BLaER1 treated with 17β-estradiol and CSF1 and Interleukin-3, amounts not matched to agents 10 nM and 100 nM (cell line): ENCODE measurements around the gene ACOT11.

Experiments
- H3K27ac ChIP-seq, 11 experiments: shearing (Covaris generic); formaldehyde crosslinking; 2 replicates each; pipeline ENCODE4 v1.8.1; 2022
- H3K27me3 ChIP-seq, 11 experiments: shearing (Covaris generic); formaldehyde crosslinking; 2 replicates each; pipeline ENCODE4 v1.8.1; 2022
- H3K36me3 ChIP-seq, 11 experiments: shearing (Covaris generic); formaldehyde crosslinking; 2 replicates each; pipeline ENCODE4 v1.8.1; 2022
- H3K4me1 ChIP-seq, 10 experiments: shearing (Covaris generic); formaldehyde crosslinking; 2 replicates each; pipeline ENCODE4 v1.8.1; 2022
- H3K4me2 ChIP-seq, 11 experiments: shearing (Covaris generic); formaldehyde crosslinking; 2 replicates each; pipeline ENCODE4 v1.8.1; 2022
- H3K4me3 ChIP-seq, 10 experiments: shearing (Covaris generic); formaldehyde crosslinking; 2 replicates each; pipeline ENCODE4 v1.8.1; 2022
- H3K9ac ChIP-seq, 11 experiments: shearing (Covaris generic); formaldehyde crosslinking; 2 replicates each; pipeline ENCODE4 v1.8.1; 2022
- H3K9me3 ChIP-seq, 11 experiments: shearing (Covaris generic); formaldehyde crosslinking; replicated peaks in 1 of 11; 2 replicates each; pipeline ENCODE4 v1.8.1; 2022
- H4K20me1 ChIP-seq, 11 experiments: shearing (Covaris generic); formaldehyde crosslinking; 2 replicates each; pipeline ENCODE4 v1.8.1; 2022
- Cebpa-rat ChIP-seq, 11 experiments: shearing (Covaris generic); IDR thresholded peaks; 2 replicates each; pipeline ENCODE4 v1.8.1; 2022

Gene ACOT11

GRCh38 chr1:54566438-54567141, 18.6 kb downstream of the ACOT11 start:
- Histone ChIP-seq H3K9ac (no peak overlapping the region), H4K20me1 (peaks cover 0 to 5% (median 0%) of the 10 kb centered on the region in 11 experiments; a peak in 1 of 22 replicates), H3K4me3 (no peak overlapping the region), H3K4me2 (peak overlapping the region in 1 of 11 experiments; percentile 69; a peak in 3 of 22 replicates), H3K27me3 (no peaks in the 10 kb centered on the region), H3K36me3 (no peaks in the 10 kb centered on the region; a peak in 1 of 22 replicates), H3K9me3 (peaks cover 0 to 4% (median 0%) of the 10 kb centered on the region in 11 experiments; a peak in 4 of 22 replicates), H3K27ac (no peak overlapping the region), H3K4me1 (peaks cover 3 to 53% (median 19%) of the 10 kb centered on the region in 10 experiments; a peak in 19 of 20 replicates)
- TF ChIP-seq Cebpa-rat (IDR thresholded peaks at IDR 0.05) = no peak

- Histone ChIP-seq H3K36me3 (no peaks in the 10 kb centered on the region; a peak in 1 of 22 replicates), H3K27me3 (no peaks in the 10 kb centered on the region), H3K4me2 (peak overlapping the region in 5 of 11 experiments; percentile 49 to 82 (median 69); a peak in 10 of 22 replicates), H3K9me3 (peaks cover 0 to 3% (median 0%) of the 10 kb centered on the region in 11 experiments; a peak in 4 of 22 replicates), H3K4me3 (peak overlapping the region in 1 of 10 experiments; percentile 26; a peak in 2 of 20 replicates), H4K20me1 (peaks cover 0 to 5% (median 0%) of the 10 kb centered on the region in 11 experiments; a peak in 1 of 22 replicates), H3K27ac (peak overlapping the region in 2 of 11 experiments; percentile 9 to 38; a peak in 2 of 22 replicates), H3K9ac (peak overlapping the region in 2 of 11 experiments; percentile 33 to 44; a peak in 5 of 22 replicates), H3K4me1 (peaks cover 15 to 67% (median 33%) of the 10 kb centered on the region in 10 experiments)
- 0 out of 22 replicates have a peak, but pooled peaks of 1 of the 11 experiments have one; percentile 17 for TF ChIP-seq Cebpa-rat (IDR thresholded peaks at IDR 0.05)
Measured at GRCh38 chr1:54567961-54568360, 19.9 kb downstream of the ACOT11 start.

GRCh38 chr1:54569339-54569738, 21.3 kb downstream of the ACOT11 start:
- Histone ChIP-seq H3K27me3 (no peaks in the 10 kb centered on the region), H3K9me3 (no peaks in the 10 kb centered on the region), H3K27ac (no peak overlapping the region), H3K4me2 (peak overlapping the region in 3 of 11 experiments; percentile 5 to 75 (median 13); a peak in 1 of 22 replicates), H3K4me3 (no peak overlapping the region), H3K9ac (no peak overlapping the region), H3K36me3 (no peaks in the 10 kb centered on the region; a peak in 1 of 22 replicates), H3K4me1 (peaks cover 15 to 69% (median 33%) of the 10 kb centered on the region in 10 experiments), H4K20me1 (peaks cover 0 to 5% (median 0%) of the 10 kb centered on the region in 11 experiments; a peak in 1 of 22 replicates)
- TF ChIP-seq Cebpa-rat (IDR thresholded peaks at IDR 0.05) = no peak

- peak overlapping the region in 2 of 11 experiments; percentile 10 to 25; a peak in 1 of 22 replicates for H3K27ac ChIP-seq
- no peaks in the 10 kb centered on the region; a peak in 1 of 22 replicates for H3K36me3 ChIP-seq
- H3K27me3 ChIP-seq = no peaks in the 10 kb centered on the region
- H3K9ac ChIP-seq = no peak overlapping the region
- peaks cover 17 to 69% (median 33%) of the 10 kb centered on the region in 10 experiments for H3K4me1 ChIP-seq
- TF ChIP-seq Cebpa-rat (IDR thresholded peaks at IDR 0.05) = no peak
- H3K4me2 ChIP-seq = peak overlapping the region in 5 of 11 experiments; percentile 58 to 88 (median 68); a peak in 8 of 22 replicates
- H3K9me3 ChIP-seq = no peaks in the 10 kb centered on the region
- peaks cover 0 to 4% (median 0%) of the 10 kb centered on the region in 11 experiments; a peak in 1 of 22 replicates for H4K20me1 ChIP-seq
- H3K4me3 ChIP-seq = no peak overlapping the region
Measured at GRCh38 chr1:54570161-54570560, 22.1 kb downstream of the ACOT11 start.

GRCh38 chr1:54571326-54571725, 23.3 kb downstream of the ACOT11 start:
- Histone ChIP-seq H4K20me1 (no peaks in the 10 kb centered on the region; a peak in 1 of 22 replicates), H3K36me3 (no peaks in the 10 kb centered on the region), H3K27me3 (no peaks in the 10 kb centered on the region), H3K27ac (peak overlapping the region in 2 of 11 experiments; percentile 21 to 24; a peak in 2 of 22 replicates), H3K9ac (peak overlapping the region in 3 of 11 experiments; percentile 19 to 48 (median 32); a peak in 3 of 22 replicates), H3K4me1 (peaks cover 17 to 75% (median 33%) of the 10 kb centered on the region in 10 experiments), H3K4me2 (peak overlapping the region; percentile 45 to 88 (median 67); a peak in 21 of 22 replicates), H3K4me3 (no peak overlapping the region), H3K9me3 (no peaks in the 10 kb centered on the region)
- no peak for TF ChIP-seq Cebpa-rat (IDR thresholded peaks at IDR 0.05)

- Histone ChIP-seq H3K36me3 (no peaks in the 10 kb centered on the region), H4K20me1 (no peaks in the 10 kb centered on the region; a peak in 1 of 22 replicates), H3K4me3 (no peak overlapping the region), H3K4me2 (peak overlapping the region; percentile 45 to 88 (median 67)), H3K9ac (peak overlapping the region in 6 of 11 experiments; percentile 0 to 48 (median 26); a peak in 7 of 22 replicates), H3K9me3 (no peaks in the 10 kb centered on the region), H3K27me3 (no peaks in the 10 kb centered on the region), H3K27ac (peak overlapping the region in 5 of 11 experiments; percentile 9 to 26 (median 24); a peak in 8 of 22 replicates), H3K4me1 (peaks cover 17 to 75% (median 33%) of the 10 kb centered on the region in 10 experiments)
- no peak for TF ChIP-seq Cebpa-rat (IDR thresholded peaks at IDR 0.05)
Measured at GRCh38 chr1:54571803-54572541, 23.9 kb downstream of the ACOT11 start.

GRCh38 chr1:54572542-54572850, 24.5 kb downstream of the ACOT11 start:
- peaks cover 17 to 73% (median 32%) of the 10 kb centered on the region in 10 experiments for H3K4me1 ChIP-seq
- no peak overlapping the region for H3K4me3 ChIP-seq
- H3K9ac ChIP-seq = peak overlapping the region in 4 of 11 experiments; percentile 10 to 48 (median 26); a peak in 3 of 22 replicates
- no peaks in the 10 kb centered on the region; a peak in 1 of 22 replicates for H4K20me1 ChIP-seq
- H3K9me3 ChIP-seq = no peaks in the 10 kb centered on the region
- no peaks in the 10 kb centered on the region for H3K27me3 ChIP-seq
- H3K4me2 ChIP-seq = peak overlapping the region; percentile 45 to 88 (median 67)
- no peaks in the 10 kb centered on the region for H3K36me3 ChIP-seq
- H3K27ac ChIP-seq = peak overlapping the region in 1 of 11 experiments; percentile 9; a peak in 1 of 22 replicates
- TF ChIP-seq Cebpa-rat (IDR thresholded peaks at IDR 0.05) = no peak

GRCh38 chr1:54574158-54574778, 26.2 kb downstream of the ACOT11 start:
- H3K4me1 ChIP-seq = peaks cover 17 to 65% (median 27%) of the 10 kb centered on the region in 10 experiments
- peaks cover 0 to 9% (median 0%) of the 10 kb centered on the region in 11 experiments; a peak in 3 of 22 replicates for H4K20me1 ChIP-seq
- no peak overlapping the region for H3K27ac ChIP-seq
- no peak overlapping the region for H3K4me2 ChIP-seq
- no peak for TF ChIP-seq Cebpa-rat (IDR thresholded peaks at IDR 0.05)
- H3K4me3 ChIP-seq = no peak overlapping the region
- no peaks in the 10 kb centered on the region for H3K9me3 ChIP-seq
- no peaks in the 10 kb centered on the region for H3K36me3 ChIP-seq
- no peaks in the 10 kb centered on the region for H3K27me3 ChIP-seq
- no peak overlapping the region for H3K9ac ChIP-seq
